ENCODE measurements around the gene GPR108. TPM values are rescaled to one million over a fixed set of nuclear protein-coding genes. Genes with fewer than 3 reads are reported as not detected.
A peak's percentile ranks its signal among the peaks of the same experiment; 100 is the strongest.

GPR108 gene
- total and polyA plus RNA-seq, 2 of the 13 experiments (the other 11 are each of a cell fraction or from before 2014, with no cell fraction given) = 36.4 to 63.0 TPM

DNA sequence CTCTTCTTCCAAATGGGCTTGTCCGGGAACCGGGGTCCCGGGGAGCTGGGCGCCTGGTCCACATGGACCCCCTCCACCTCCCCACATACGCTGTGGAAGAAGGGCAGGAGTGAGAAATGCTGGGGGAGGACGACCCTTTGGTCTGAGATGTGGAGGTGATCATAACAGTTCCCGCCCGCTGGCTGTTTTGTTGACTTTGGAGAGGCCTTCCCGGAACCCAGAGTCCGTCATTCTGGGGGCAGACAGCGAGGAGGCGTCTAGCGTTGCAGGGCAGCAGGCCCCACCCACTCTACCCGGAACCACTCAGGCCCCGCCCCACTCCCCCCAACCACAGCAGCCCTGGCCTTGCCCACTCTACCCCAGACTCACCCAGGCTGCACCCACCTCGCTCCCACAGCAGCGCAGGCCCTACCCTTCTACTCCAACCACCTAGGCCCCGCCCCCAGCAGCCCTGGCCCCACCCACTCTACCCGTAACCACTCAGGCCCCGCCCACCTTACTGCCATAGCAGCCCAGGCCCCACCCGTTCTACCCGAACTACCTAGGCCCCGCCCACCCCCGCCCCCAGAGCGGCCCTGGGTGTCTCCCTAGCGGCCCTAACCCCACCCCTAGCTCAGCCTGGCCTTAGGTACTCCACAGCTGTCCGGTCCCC is 7.1 kb downstream of the GPR108 start (continued):
- TF ChIP-seq, protein P1, sequence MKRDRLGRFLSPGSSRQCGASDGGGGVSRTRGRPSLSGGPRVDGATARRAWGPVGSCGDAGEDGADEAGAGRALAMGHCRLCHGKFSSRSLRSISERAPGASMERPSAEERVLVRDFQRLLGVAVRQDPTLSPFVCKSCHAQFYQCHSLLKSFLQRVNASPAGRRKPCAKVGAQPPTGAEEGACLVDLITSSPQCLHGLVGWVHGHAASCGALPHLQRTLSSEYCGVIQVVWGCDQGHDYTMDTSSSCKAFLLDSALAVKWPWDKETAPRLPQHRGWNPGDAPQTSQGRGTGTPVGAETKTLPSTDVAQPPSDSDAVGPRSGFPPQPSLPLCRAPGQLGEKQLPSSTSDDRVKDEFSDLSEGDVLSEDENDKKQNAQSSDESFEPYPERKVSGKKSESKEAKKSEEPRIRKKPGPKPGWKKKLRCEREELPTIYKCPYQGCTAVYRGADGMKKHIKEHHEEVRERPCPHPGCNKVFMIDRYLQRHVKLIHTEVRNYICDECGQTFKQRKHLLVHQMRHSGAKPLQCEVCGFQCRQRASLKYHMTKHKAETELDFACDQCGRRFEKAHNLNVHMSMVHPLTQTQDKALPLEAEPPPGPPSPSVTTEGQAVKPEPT (CRISPR knock-in tag; IDR thresholded peaks at IDR 0.05; ENCODE audit: low read depth) = no peak
- TF ChIP-seq, protein P2, sequence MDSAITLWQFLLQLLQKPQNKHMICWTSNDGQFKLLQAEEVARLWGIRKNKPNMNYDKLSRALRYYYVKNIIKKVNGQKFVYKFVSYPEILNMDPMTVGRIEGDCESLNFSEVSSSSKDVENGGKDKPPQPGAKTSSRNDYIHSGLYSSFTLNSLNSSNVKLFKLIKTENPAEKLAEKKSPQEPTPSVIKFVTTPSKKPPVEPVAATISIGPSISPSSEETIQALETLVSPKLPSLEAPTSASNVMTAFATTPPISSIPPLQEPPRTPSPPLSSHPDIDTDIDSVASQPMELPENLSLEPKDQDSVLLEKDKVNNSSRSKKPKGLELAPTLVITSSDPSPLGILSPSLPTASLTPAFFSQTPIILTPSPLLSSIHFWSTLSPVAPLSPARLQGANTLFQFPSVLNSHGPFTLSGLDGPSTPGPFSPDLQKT (CRISPR knock-in tag; IDR thresholded peaks at IDR 0.05; ENCODE audit: borderline replicate concordance) = no peak
- no peak for TF ChIP-seq ZNF703 (CRISPR knock-in tag; IDR thresholded peaks at IDR 0.05; ENCODE audit: borderline replicate concordance)
- no peak for TF ChIP-seq NR3C1 (CRISPR knock-in tag; IDR thresholded peaks at IDR 0.05)
- peak; percentile 34 to 76; a peak in 3 of 4 replicates for TF ChIP-seq POLR2A (IDR thresholded peaks at IDR 0.05; ENCODE audit: insufficient read depth in 1 of 2, low read depth in 2 of 2, low read length in 2 of 2)
- TF ChIP-seq, protein P3, sequence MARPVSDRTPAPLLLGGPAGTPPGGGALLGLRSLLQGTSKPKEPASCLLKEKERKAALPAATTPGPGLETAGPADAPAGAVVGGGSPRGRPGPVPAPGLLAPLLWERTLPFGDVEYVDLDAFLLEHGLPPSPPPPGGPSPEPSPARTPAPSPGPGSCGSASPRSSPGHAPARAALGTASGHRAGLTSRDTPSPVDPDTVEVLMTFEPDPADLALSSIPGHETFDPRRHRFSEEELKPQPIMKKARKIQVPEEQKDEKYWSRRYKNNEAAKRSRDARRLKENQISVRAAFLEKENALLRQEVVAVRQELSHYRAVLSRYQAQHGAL (CRISPR knock-in tag; IDR thresholded peaks at IDR 0.05; ENCODE audit: not compliant biosample characterization) = no peak
- TF ChIP-seq ZFP36L1 (CRISPR knock-in tag; IDR thresholded peaks at IDR 0.05) = peak; percentile 9; the same call in 1 of the 2 replicates
- no peak for TF ChIP-seq IKZF4 (CRISPR knock-in tag; IDR thresholded peaks at IDR 0.05; ENCODE audit: borderline replicate concordance, low read depth, not compliant biosample characterization)
- no peak for TF ChIP-seq TSC22D2 (CRISPR knock-in tag; IDR thresholded peaks at IDR 0.05; ENCODE audit: borderline replicate concordance)
- TF ChIP-seq, protein P4, sequence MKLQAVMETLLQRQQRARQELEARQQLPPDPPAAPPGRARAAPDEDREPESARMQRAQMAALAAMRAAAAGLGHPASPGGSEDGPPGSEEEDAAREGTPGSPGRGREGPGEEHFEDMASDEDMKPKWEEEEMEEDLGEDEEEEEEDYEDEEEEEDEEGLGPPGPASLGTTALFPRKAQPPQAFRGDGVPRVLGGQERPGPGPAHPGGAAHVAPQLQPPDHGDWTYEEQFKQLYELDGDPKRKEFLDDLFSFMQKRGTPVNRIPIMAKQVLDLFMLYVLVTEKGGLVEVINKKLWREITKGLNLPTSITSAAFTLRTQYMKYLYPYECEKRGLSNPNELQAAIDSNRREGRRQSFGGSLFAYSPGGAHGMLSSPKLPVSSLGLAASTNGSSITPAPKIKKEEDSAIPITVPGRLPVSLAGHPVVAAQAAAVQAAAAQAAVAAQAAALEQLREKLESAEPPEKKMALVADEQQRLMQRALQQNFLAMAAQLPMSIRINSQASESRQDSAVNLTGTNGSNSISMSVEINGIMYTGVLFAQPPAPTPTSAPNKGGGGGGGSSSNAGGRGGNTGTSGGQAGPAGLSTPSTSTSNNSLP (IDR thresholded peaks at IDR 0.05; ENCODE audit: low read depth, low read length) = no peak
- TF ChIP-seq ISX (CRISPR knock-in tag; conservative IDR thresholded peaks at IDR 0.05) = no peak
- peak; percentile 47 for TF ChIP-seq YY1 (IDR thresholded peaks at IDR 0.05; ENCODE audit: insufficient read depth, insufficient replicate concordance, low read depth, low read length)
- TF ChIP-seq, protein P5, sequence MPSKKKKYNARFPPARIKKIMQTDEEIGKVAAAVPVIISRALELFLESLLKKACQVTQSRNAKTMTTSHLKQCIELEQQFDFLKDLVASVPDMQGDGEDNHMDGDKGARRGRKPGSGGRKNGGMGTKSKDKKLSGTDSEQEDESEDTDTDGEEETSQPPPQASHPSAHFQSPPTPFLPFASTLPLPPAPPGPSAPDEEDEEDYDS (CRISPR knock-in tag; IDR thresholded peaks at IDR 0.05) = peak; percentile 74
- TF ChIP-seq, protein P6, sequence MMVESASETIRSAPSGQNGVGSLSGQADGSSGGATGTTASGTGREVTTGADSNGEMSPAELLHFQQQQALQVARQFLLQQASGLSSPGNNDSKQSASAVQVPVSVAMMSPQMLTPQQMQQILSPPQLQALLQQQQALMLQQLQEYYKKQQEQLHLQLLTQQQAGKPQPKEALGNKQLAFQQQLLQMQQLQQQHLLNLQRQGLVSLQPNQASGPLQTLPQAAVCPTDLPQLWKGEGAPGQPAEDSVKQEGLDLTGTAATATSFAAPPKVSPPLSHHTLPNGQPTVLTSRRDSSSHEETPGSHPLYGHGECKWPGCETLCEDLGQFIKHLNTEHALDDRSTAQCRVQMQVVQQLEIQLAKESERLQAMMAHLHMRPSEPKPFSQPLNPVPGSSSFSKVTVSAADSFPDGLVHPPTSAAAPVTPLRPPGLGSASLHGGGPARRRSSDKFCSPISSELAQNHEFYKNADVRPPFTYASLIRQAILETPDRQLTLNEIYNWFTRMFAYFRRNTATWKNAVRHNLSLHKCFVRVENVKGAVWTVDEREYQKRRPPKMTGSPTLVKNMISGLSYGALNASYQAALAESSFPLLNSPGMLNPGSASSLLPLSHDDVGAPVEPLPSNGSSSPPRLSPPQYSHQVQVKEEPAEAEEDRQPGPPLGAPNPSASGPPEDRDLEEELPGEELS (CRISPR knock-in tag; IDR thresholded peaks at IDR 0.05) = peak; percentile 46; the same call in 1 of the 2 replicates
- no peak for TF ChIP-seq JUND (CRISPR knock-in tag; IDR thresholded peaks at IDR 0.05)
- no peak for TF ChIP-seq ZNF598 (CRISPR knock-in tag; IDR thresholded peaks at IDR 0.05; ENCODE audit: borderline replicate concordance)
- no peak for TF ChIP-seq HMGA1 (CRISPR knock-in tag; conservative IDR thresholded peaks at IDR 0.05)
- peak; percentile 81; the same call in 1 of the 2 replicates for TF ChIP-seq ZBTB7B (CRISPR knock-in tag; IDR thresholded peaks at IDR 0.05)
- TF ChIP-seq ZNF468 (CRISPR knock-in tag; IDR thresholded peaks at IDR 0.05) = no peak
